RWPE2 (cell line): Measurements from ENCODE around the gene TMEM143.
"Not testable (repeated sequence)": the region's sequence is repeated elsewhere in the genome, so short reads cannot be mapped to it uniquely, and the experiment has no call there.

Source experiments
- ATAC-seq: fragments of 200-7000 bp; cut with Tn5 transposase; 3 replicates; pipeline ENCODE4 v1.9.1; 2021; ENCODE audit warnings: low read depth
- DNase-seq: peaks from one replicate; pipeline ENCODE4 v3.0.0-alpha.2; 2020; ENCODE audit warnings: low spot score
- H3K27ac ChIP-seq: fragments of 450-650 bp; 2 replicates; pipeline ENCODE4 v1.5.1; 2017; ENCODE audit warnings: mild to moderate bottlenecking; ENCODE audit not compliant: poor library complexity, severe bottlenecking
- H3K27me3 ChIP-seq: fragments of 250-450 bp; sonication (Bioruptor Pico); 2 replicates; pipeline ENCODE4 v1.5.1; 2021; ENCODE audit warnings: mild to moderate bottlenecking, moderate library complexity; ENCODE audit not compliant: insufficient read depth, poor library complexity, severe bottlenecking
- H3K36me3 ChIP-seq: fragments of 250-450 bp; sonication (Bioruptor Pico); 2 replicates; pipeline ENCODE4 v1.5.1; 2020; ENCODE audit warnings: low read depth, mild to moderate bottlenecking, moderate library complexity
- H3K4me1 ChIP-seq: fragments of 250-450 bp; sonication (Bioruptor Pico); 2 replicates; pipeline ENCODE4 v1.5.1; 2021; ENCODE audit warnings: mild to moderate bottlenecking, moderate library complexity; ENCODE audit not compliant: insufficient read depth, poor library complexity, severe bottlenecking
- H3K4me3 ChIP-seq: fragments of 250-450 bp; sonication (Bioruptor Pico); 2 replicates; pipeline ENCODE4 v1.5.1; 2021; ENCODE audit warnings: mild to moderate bottlenecking, moderate library complexity; ENCODE audit not compliant: severe bottlenecking
- H3K9me3 ChIP-seq: fragments of 250-450 bp; sonication (Bioruptor Pico); 2 replicates; pipeline ENCODE4 v1.5.1; 2021; ENCODE audit warnings: mild to moderate bottlenecking, moderate library complexity; ENCODE audit not compliant: severe bottlenecking
- CTCF ChIP-seq: fragments of 450-650 bp; IDR thresholded peaks from one replicate; pipeline ENCODE4 v1.5.1; 2017; ENCODE audit warnings: mild to moderate bottlenecking, moderate library complexity; ENCODE audit not compliant: poor library complexity, severe bottlenecking

TMEM143 gene

DNA sequence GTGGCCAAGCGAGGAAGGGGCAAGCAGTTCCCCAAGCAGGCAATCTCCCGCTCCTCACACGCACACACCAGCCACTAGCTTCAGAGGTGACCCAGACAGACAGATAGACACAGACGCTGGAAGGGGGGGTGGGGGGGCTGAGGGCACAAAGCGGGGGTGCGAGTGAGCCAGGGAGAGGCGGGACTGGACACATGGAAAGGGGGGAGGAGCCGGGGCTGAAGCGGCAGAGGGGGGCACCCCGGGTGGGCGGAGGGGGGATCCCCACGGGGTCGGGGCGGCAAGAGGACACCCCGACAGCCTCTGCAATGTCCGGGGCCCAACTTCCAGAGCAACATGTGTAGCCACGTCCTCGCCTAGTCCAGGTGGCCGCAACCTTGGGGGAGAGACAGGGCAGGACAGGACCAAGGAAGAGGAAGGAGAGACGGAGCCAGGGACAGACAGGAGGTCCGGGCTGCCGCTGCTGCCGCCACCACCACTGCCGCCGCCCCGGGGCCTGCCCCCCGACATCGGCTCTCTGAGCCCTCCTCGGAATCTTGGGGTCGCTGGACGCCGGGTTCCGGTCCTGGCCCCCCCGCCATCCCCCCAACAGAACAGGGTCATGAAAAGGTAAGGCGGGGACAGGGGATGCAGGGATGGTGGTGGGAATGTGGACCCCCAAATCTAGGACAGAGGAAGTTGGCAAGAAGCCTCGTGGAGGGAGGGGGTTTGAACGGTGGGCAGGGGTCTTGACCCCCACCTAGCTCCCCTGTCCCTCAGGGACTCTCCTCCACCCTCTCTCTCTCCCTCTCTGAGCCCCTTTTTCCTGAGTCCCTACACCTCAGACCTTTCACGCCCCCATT, 30.8 kb upstream of the TMEM143 start:
- Histone ChIP-seq H3K4me1 (peaks cover 5% of the 10 kb centered on the region), H3K36me3 (no peaks in the 10 kb centered on the region; the same call in 1 of the 2 replicates), H3K9me3 (no peaks in the 10 kb centered on the region), H3K27ac (no peak overlapping the region), H3K4me3 (peak overlapping the region; percentile 9), H3K27me3 (peaks cover 8% of the 10 kb centered on the region)
- DNase-seq (no peak), ATAC-seq (peak; percentile 15; the same call in 2 of the 3 replicates)
- TF ChIP-seq CTCF, result no peak

GRCh38 chr19:48393559-48394330, 30.0 kb upstream of the TMEM143 start, which contains the start of gene GRIN2D:
TSS of gene GRIN2D (plus strand) at chr19:48393668. CDS start at chr19:48398393, 4,725 bp downstream.
- Histone ChIP-seq H3K36me3 (peaks cover 8% of the 10 kb centered on the region), H3K4me3 (peak within 1 kb of the TSS; percentile 16), H3K27me3 (peaks cover 8% of the 10 kb centered on the region), H3K4me1 (peaks cover 2% of the 10 kb centered on the region), H3K9me3 (no peaks in the 10 kb centered on the region), H3K27ac (no peak within 1 kb of the TSS)
- TF ChIP-seq CTCF, result no peak
- DNase-seq (no peak), ATAC-seq (peak; percentile 24)

- peak overlapping the region; percentile 16 for H3K4me3 ChIP-seq
- no peaks in the 10 kb centered on the region for H3K9me3 ChIP-seq
- no peak overlapping the region for H3K27ac ChIP-seq
- H3K27me3 ChIP-seq, result peaks cover 8% of the 10 kb centered on the region
- peaks cover 15% of the 10 kb centered on the region for H3K36me3 ChIP-seq
- no peak for TF ChIP-seq CTCF
- peaks cover 2% of the 10 kb centered on the region for H3K4me1 ChIP-seq
- ATAC-seq, result no peak
- DNase-seq, result no peak
Measured at GRCh38 chr19:48392860-48393558, 29.3 kb upstream of the TMEM143 start.

- H3K4me1 ChIP-seq, ATAC-seq, DNase-seq, H3K9me3 ChIP-seq, H3K4me3 ChIP-seq, H3K27me3 ChIP-seq, H3K27ac ChIP-seq: not testable (repeated sequence)
- peaks cover 24% of the 10 kb centered on the region for H3K36me3 ChIP-seq
Measured at GRCh38 chr19:48392006-48392344, 28.2 kb upstream of the TMEM143 start.
